Activated gamma-delta T cell treated with anti-CD3 and anti-CD28 coated beads, Interleukin-2, amount 50 U/mL, for 16 hours (primary cell): ENCODE data around the gene ATP2B2.

ENCODE experiments used
- DNase-seq: peaks from one replicate; pipeline ENCODE4 v3.0.0-alpha.2; 2020; ENCODE audit warnings: low read depth

The ATP2B2 gene

DNA sequence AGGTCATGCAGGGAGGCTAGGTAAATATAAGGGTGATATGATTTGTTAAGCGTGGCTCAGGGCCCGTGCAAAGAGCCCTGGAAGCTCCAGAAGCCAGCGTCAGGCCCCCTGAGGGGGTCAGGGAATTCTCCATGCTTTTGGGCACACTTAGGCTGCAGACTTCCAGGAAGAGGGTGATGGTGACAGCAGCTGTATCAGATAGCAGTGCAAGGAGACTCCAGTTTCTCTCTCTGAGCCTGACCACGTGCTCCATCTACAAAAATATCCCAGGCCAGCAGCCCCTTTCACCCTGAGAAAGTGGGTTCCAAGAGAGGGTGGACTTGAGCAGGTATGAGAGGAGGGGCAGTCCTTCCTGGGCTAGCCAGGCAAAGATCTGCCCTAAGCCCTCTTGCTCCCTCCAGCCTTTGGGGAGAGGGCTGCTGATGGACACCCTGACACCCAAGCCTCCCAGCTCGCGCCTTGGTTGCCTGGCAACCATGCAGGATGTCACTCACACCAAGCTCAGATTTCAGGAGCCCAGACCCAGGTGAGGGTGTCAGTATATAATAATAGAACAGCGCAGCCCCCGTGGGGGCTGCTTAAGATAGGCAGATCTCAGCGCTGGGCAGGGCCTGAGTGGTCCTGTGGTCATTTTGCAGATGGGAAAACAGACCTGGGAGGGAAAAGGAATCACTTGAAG, 35.8 kb downstream of the ATP2B2 start:
- DNase-seq, result no peak

DNA sequence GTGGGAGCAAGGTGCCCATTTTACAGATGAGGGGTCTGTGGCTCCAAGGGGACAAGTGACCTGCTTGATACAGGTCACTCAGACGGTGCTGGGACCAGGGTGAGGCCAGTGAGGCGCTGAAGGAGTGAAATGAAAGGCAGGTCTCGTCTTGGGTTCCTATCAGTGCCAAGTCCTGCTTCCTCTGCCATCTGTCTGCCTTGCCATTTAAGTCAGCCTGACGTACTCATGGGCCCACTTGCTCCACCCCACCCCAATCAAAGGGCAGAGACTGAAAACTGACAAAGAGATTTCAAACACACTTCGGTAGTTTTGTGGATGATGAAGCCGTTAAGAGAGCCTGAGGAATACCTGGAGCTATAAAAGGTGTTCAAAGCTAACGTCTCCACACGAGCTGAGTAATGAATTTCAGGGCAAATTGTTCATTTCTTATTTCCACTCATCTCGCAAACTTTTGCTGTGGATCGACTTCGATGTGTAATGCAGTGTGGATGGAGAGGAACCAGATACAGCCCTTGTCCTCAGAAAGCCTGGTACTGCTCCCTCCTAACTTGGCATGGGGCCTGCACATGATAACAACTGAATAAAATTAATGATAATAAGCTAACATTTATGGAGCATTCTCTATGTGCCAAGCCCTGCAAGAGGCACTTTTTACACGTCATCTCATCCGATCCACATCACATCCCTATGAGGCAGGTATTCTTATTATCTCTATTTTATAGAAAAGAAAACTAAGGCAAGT, 36.6 kb downstream of the ATP2B2 start:
- no peak for DNase-seq

- DNase-seq, result no peak
These were observed 37.3 kb downstream of the ATP2B2 start for GRCh38 chr3:10467904-10468612.

DNA sequence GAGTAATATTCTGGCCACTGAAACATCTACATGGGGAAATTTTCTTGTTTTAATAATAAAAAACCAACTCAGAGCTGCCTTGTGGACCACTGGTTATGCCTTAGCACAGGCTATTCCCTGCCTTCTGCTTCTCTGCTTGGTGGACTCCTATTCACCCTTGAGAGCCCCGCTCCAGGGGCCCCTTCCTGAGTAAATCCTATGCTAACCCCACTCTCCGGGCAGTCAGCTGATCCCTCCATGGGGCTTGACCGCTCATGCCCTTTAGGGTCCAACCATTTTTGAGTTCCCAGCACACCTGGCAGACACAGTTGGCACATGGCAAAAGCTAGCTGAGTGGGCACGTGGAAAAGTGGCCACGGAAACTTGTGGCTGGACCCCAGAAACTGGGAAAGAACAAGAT, 38.2 kb downstream of the ATP2B2 start:
- no peak for DNase-seq

DNA sequence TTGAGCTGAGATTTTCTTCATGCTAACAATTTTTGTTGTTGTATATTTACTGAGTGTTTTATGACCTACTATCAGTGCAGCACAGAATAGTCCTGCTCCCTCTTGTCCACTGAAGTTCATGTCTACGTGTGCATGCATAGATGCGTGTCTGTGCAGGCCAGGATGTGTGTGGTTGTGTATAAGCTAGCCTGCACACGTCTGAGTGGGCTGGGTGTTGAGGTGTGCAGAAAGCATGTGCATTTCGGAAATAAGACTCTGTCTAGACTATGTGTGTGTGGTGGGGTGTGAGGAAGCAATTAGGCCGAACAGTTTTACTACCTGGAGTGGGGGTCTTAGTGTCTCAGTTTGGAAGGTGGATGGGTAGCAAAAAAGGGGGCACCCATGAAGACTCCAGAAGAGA, 39.2 kb downstream of the ATP2B2 start:
- DNase-seq, result no peak

DNA sequence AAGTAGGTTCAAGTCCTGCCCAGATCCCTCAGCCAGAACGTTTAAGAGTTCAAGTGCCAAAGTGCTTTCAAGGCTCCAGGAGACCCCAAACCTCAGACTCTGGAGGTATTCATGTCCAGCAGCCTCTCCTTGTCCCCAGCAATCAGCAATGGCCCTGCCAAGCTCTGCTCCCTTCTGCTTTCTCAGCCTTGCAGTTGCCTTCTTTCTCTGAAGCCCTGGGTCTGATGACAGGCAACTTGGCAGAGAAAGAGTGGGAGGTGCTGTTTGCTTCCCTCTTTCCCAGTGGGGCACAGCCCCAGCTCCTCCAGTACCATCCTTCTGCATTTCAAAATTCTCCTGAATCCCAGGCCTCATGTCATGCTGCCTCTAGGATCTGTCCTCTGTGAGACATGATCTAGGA, 40.2 kb downstream of the ATP2B2 start:
- no peak for DNase-seq

GRCh38 chr3:10463533-10464434, 41.6 kb downstream of the ATP2B2 start:
- no peak for DNase-seq

GRCh38 chr3:10462641-10463532, 42.5 kb downstream of the ATP2B2 start:
- no peak for DNase-seq

GRCh38 chr3:10460951-10461545, 44.3 kb downstream of the ATP2B2 start:
- no peak for DNase-seq

DNA sequence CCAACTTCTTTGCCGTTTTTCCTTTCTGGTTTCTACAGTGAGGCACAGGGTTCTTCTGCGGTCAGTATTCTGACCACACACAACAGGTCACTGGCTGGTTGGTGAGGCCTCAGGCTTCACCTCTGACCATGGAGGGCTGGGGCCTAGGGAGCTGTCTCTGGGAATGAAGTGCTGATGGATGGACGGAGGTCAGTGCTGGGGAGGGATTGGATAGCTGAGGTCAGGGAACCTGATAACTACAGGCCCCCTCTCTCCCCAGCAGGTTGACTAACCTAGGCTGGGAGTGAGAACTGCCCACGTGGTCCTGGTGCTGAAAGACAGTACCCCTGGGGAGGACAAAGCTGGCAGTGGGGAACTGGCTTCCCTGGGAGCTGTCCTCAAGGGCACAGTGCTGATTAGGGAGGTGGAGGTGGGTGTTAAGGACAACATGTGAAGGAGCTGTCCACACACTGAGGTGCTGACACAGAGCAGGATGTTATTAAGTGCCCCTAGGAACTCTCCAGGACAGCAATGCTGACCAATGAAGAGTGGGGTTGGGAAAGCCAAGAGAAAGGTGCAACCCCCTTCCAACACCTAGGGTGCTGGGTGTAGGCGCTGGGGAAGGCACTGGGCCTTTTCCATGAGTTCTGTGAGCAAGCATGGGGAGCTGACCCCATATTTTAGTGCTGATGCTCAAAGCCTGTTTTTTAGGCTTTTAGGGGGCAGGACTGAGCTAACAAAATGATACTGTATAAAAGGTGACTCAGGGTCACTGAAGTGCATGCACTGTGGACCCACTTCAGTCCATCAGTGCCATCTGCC, 45.2 kb downstream of the ATP2B2 start:
- no peak for DNase-seq

DNA sequence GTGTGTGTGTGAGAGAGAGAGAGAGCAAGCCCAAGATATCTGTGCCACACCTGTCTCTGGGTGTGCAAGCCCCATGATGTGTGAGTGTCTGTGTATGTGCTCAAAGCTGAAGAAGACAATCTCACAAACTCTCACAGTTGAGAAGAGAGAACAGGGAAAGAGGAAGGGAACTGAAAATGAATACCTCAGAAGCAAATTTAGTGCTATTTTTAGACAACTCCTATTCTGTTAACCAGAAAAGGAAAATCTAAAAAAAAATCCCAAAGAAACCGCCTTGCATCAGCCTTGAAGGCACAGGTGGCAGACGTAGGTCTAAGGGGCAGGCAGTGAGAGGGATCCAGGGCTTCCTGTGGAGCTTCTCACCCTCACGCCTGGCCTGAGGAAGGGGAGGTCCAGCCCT, 47.8 kb downstream of the ATP2B2 start:
- DNase-seq, result no peak

GRCh38 chr3:10456981-10457380, 48.4 kb downstream of the ATP2B2 start:
- no peak for DNase-seq

DNA sequence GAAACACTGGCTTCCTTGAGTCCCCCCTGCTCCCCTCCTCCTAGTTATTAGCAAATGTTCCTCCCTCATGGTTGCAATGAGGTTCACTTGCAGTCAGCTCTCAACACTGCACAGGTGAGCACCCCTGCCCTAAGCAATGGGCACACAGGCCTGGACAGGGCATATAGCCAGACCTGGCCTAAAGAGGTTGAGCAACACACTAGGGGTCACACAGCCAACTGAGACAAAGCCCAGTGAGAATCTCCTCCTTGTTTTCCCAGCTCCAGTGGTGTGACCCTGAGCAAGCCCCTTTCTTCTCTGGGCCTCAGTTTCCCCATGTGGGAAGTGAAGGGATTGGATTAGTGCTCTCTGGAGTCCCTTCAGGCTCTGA, 49.9 kb downstream of the ATP2B2 start:
- no peak for DNase-seq

DNA sequence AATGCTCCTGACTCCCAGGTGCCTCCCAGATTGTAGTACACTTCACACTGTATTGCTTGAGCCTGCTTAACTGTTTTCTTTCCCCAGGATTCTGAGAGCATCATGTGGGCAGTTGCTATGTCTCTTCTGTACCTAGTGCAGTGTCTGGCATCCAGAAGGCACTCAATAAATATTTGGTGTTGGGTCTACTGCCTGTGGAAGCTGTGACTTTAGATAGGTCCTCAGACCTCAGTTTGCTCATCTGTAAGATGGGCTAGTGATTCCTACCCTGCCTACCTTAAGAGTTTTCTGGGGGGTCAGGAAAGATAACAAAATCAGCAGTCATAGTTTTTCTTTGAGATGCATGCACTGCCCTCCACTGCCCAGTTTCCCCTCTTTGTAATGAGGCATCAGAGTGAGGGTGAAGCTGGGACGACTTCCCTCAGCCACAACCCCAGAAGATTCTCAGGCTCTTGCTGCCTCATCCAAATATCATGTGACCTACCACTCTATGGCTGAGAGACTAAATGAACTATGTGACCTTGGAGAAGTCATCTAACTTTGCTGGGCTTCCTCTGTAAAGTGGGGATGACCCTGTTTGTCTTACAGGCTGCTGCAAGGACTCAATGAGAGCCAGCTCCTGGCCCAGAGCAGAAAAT, 50.4 kb downstream of the ATP2B2 start:
- DNase-seq, result no peak

- no peak for DNase-seq
These were observed 51.8 kb downstream of the ATP2B2 start for GRCh38 chr3:10453431-10454163.

GRCh38 chr3:10450494-10451440, 54.6 kb downstream of the ATP2B2 start:
- DNase-seq, result no peak

DNA sequence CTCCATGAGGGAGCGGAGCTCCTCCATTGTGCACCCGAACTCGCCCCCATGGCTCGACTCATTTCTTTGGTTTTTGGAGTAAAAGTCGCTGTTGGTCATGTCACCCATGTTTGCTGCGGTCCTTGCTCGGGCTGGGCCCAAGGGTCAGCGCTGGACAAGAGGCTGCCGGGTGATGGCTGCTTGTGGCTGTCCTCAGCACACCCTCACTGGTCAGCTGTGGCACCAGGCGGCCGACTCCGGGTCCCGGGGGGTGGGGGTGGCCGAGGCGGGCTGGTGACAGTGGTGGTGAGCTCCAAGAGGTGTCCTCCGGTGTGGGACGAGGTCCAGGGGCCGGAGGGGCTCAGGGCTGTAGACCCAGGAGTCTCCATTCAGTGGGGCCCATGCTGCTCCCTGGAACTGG, 56.0 kb downstream of the ATP2B2 start:
- no peak for DNase-seq

DNA sequence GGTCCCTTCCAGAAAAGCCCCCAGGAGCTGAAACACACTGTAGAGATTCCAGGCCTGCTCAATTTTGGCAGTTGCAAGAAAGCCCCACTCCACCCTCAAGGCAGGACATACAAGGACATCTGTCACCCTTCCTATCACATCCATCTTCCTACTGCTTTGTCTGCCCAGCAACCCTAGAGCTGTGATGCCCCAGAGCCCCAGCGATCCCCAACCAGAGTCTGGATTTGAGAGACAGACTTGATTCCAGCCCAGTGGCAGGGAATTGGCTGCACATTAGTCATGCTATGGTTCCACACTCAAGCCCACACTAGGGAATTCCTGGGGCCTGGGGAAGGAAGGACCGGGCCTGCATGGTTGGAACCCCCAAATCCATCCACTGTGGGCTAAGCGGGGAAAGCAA, 56.8 kb downstream of the ATP2B2 start:
- no peak for DNase-seq
